NT2/D1 (cell line): Measurements from ENCODE around the gene PSMG1.

Source experiments
- SUZ12 ChIP-seq: IDR thresholded peaks from 2 replicates; pipeline ENCODE4 v1.6.1; 2011; ENCODE audit not compliant: insufficient read length, insufficient read depth; ENCODE audit errors: extremely low read depth
- YY1 ChIP-seq: IDR thresholded peaks from 2 replicates; pipeline ENCODE4 v1.6.1; 2011; ENCODE audit not compliant: insufficient read length, insufficient read depth

DNA sequence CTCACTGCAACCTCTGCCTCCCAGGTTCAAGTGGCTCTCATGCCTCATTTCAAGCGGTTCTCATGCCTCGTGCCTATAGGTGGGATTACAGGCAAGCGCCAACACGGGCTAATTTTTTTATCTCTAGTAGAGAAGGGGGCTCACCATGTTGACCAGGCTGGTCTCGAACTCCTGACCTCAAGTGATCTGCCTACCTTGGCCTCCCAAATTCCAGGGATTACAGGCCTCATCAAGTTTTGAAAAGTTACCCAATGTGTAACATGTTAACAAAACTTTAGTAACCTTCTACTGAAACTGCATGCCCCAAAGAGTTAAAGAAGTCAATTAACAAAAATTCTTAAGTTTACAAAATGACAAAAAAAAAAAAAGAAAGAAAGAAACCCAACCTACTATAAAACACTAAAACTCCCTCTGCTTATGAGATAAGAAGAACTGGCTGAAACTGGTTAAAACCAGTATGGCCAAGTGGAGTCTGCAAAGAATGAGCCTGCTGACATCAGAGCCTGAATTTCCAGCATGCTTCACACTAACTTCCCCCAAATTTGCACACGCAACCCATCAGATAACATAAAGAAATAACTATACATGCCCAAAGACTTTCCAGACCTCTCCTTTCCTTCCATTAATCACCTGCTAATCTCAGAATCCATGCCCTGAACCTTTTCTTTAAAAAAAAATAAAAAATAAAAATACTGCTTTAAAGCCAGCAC is 25.5 kb upstream of the PSMG1 start:
- TF ChIP-seq YY1: no peak
- TF ChIP-seq SUZ12: no peak
